Endothelial cell of hepatic sinusoid (primary cell): ENCODE data around the gene GALNT14.

Source experiments
- in situ Hi-C: cut with HindIII; loops from 2 replicates; pipeline ENCODE4 v1.10.0; 2017; ENCODE audit warnings: low sequenced_read_pairs

The GALNT14 gene

GRCh38 chr2:31066086-31066485 lies 72.2 kb downstream of the GALNT14 start:
- in situ Hi-C loops: no loop called here

- in situ Hi-C loops: no loop called here
These were observed 72.9 kb downstream of the GALNT14 start for GRCh38 chr2:31065356-31065755.

GRCh38 chr2:31060397-31060796 lies 77.8 kb downstream of the GALNT14 start:
- in situ Hi-C loops: no loop called here

GRCh38 chr2:31058096-31059035 lies 79.9 kb downstream of the GALNT14 start:
- in situ Hi-C loops: no loop called here

- in situ Hi-C loops: no loop called here
These were observed 80.5 kb downstream of the GALNT14 start for GRCh38 chr2:31057691-31058090.

- in situ Hi-C loops: no loop called here
These were observed 82.3 kb downstream of the GALNT14 start for GRCh38 chr2:31055938-31056337.

- in situ Hi-C loops: no loop called here
These were observed 83.3 kb downstream of the GALNT14 start for GRCh38 chr2:31054842-31055388.

DNA sequence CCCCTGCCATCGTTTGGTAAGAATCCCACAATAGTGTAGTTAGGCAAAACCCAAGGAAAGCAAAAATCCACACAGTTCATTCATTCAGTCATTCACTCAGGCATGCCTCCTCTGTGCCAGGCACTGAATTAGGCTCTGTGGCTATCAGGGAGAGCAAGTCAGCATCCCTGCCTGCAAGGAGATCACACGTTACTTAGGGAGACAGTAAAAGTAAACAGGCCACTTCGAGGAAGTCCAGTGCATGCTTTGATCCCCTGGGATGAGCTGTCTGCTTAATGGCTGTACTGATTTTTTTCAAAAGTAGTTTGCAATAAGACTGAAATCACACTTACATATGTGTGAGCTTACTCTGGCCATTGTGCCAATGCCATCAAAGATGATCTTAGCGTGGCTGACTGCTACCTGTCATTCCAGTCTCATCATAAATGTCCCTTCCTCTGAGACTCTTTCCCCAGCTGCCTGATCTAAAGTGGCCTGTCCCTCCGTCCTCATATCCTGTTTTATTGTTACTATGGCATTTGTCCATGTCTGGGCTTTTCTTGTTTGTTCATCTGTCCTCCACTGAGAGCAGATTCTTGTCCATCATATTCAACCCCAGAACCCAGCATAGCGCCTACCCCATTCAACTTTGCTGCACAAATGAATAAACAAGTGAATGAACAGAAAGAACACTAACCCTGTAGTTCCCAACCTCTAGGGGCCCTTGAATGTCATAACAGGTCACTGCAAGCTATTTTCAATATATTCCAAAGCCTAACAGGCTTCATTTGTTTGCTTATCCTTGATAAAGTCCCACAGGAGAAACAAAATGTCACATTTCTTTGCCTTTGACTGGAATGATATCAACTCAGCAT lies 84.1 kb downstream of the GALNT14 start:
- in situ Hi-C loops: no loop called here

GRCh38 chr2:31052284-31052683 lies 86.0 kb downstream of the GALNT14 start:
- in situ Hi-C loops: no loop called here

DNA sequence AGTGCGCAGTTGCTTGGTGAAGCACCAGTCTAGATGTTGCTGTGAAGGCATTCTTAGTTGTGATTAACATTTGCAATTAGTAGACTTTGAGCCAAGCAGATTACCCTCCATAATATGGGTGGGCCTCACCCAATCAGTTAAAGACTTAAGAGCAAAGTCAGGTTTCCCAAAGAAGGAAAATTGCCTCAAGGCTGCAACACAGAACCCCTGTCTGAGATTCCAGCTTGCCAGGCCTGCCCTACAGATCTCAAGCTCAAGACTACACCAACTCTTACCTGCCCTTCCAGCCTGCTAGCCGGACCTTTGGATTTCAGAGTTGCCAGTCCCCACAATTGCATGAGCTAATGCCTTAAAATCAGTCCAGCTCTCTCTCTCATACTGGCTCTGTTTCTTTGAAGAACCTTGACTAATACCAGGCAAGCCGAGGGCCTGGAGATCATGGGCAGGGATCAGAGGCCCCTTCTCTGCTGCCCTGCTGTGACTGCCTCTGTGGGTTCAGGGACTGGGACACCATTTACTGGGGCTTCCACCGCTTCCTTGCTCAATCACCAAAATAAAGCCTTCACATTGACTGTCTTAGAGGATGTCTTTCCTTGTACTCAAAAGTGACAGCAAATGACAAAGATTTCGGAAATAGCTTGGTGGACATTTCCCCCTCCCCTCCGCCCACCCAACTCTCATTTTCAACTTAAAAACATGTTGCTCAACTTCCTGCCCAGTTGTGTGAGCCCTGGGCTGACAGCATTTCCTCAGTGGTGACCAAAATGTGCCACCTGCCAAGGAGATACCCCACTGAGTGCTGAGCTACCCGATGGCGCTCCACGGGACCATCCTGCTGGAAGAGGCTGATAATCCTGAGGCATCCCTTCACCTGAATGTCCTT lies 86.7 kb downstream of the GALNT14 start:
- in situ Hi-C loops: no loop called here

GRCh38 chr2:31049916-31050588 lies 88.2 kb downstream of the GALNT14 start:
- in situ Hi-C loops: no loop called here

- in situ Hi-C loops: no loop called here
These were observed 89.0 kb downstream of the GALNT14 start for GRCh38 chr2:31049264-31049663.

GRCh38 chr2:31047599-31047998 lies 90.6 kb downstream of the GALNT14 start:
- in situ Hi-C loops: no loop called here

DNA sequence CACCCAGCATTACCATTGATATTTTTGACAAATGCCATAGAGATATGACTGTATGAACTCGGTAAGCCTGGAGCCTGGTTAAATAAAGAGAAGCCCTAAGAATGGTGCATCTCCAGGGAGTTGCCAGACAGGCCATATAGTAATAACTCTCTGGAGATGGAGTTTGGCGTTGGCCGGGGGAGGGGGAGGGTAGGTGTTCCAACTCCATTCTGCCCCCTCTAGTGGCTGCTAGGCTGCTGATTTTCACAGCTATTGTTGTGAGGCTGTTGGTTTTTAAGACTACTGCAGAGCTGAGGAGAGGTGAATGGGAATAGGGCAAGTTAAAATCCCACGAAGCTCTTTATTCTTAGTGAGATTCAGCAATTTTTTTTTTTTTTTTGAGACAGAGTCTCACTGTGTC lies 99.9 kb downstream of the GALNT14 start:
- in situ Hi-C loops: no loop called here

DNA sequence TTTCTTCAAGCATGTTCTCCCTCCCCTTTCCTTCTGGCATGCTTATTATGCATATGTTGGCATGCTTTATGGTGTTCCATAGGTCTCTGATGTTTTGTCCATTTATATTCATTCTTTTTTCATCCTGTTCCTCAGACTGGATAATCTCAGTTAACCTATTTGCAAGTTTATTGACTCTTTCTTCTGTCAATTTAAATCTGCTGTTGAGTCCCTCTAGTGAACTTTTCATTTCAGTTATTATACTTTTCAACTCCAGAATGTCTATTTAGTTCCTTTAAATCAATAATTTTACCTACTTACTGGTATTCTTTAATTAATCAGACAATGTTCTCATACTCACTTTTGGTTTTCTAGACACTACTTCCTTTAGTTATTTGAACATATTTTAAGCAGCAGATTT lies 101.2 kb downstream of the GALNT14 start:
- in situ Hi-C loops: no loop called here

- in situ Hi-C loops: no loop called here
These were observed 105.2 kb downstream of the GALNT14 start for GRCh38 chr2:31033032-31033431.

DNA sequence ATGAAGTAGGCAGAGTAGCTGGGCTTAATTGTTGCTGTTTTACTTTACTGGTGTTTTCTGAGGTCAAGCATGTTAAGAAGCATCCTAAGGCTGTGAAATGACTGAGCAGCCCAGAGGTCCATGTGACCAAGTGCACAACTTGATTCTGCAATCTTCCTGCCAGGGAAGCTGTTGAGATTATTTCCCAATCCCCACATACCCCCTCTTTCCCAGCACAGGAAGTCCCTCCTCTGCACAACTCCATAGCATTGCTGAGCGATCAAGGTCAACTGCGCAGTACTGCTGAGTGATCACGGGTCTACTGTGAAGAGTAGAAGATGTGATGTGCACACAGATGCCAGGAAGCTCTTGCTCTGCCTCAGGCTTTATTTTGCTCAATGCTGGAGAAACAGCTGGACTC lies 105.8 kb downstream of the GALNT14 start:
- in situ Hi-C loops: no loop called here

DNA sequence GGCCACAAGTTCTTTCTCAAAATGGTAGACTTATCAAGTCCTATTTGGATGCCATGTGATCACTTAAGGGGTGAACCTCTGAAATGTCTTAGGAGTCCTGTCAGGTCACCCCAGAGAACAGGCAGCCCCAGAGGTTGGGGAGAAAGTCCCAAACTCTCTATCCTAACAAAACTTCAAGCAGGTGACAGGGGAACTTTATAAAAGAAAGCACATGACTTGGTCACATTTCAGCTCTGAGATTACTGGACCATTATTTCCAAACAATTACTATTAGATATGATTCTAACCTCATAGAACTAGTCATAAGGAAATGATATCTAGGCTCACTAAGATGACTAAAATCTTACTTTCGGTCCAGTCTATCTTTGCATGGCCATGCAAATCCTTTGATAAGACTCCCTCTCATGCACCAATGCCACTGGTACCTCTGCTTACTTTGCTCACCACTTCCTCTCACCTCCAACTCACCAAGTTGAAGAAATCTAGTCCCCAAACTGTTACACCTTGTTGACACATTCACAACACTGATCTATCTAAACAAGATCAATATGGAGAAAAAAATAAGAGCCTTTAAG lies 107.0 kb downstream of the GALNT14 start:
- in situ Hi-C loops: no loop called here

- in situ Hi-C loops: loop anchor here (5.0 kb wide), 2 partner anchors 36 to 44 kb away; no protein-coding TSS in a partner anchor
These were observed 109.8 kb downstream of the GALNT14 start for GRCh38 chr2:31028417-31028816.
